Gastroesophageal sphincter (tissue), 4 donors: Measurements from ENCODE around the gene POLR2H. TPM values are rescaled to one million over a fixed set of nuclear protein-coding genes. Genes with fewer than 3 reads are reported as not detected.
A peak's percentile ranks its signal among the peaks of the same experiment; 100 is the strongest.

ENCODE experiments used
- ATAC-seq: fragments of 150-250 bp; one replicate; pipeline ENCODE4 v1.9.1; 2016; ENCODE audit warnings: mild to moderate bottlenecking, moderate library complexity
- H3K27ac ChIP-seq, 4 donors: fragments of 200-600 bp; sonication (generic) in 3 of 4; 1 replicate in 3 of 4; 2 replicates in 1 of 4; pipeline ENCODE4 v1.5.1; 2016 to 2019
- H3K27me3 ChIP-seq: fragments of 200-600 bp; sonication (generic); one replicate; pipeline ENCODE4 v1.5.1; 2019
- H3K36me3 ChIP-seq, 2 donors: fragments of 200-600 bp; sonication (generic); one replicate each; pipeline ENCODE4 v1.5.1; 2019; ENCODE audit warnings: control low read depth in 1 of 2
- H3K4me1 ChIP-seq, 3 donors: fragments of 200-600 bp; sonication (generic); 1 replicate in 2 of 3; 2 replicates in 1 of 3; pipeline ENCODE4 v1.5.1; 2016 to 2019; ENCODE audit warnings: control low read depth in 2 of 3
- H3K4me3 ChIP-seq, 2 donors: fragments of 200-600 bp; sonication (generic); one replicate each; pipeline ENCODE4 v1.5.1; 2019; ENCODE audit warnings: mild to moderate bottlenecking in 1 of 2, moderate library complexity in 1 of 2
- H3K9me3 ChIP-seq, 3 donors: fragments of 200-600 bp; sonication (generic); one replicate each; pipeline ENCODE4 v1.5.1; 2017 to 2019; ENCODE audit warnings: control low read depth in 2 of 3
- EP300 ChIP-seq: sonication (generic); formaldehyde crosslinking; IDR thresholded peaks from one replicate; pipeline ENCODE4 v1.6.1; 2017; ENCODE audit warnings: antibody characterized with exemption, mild to moderate bottlenecking
- POLR2A ChIP-seq, 2 donors: fragments of 450-650 bp; IDR thresholded peaks; one replicate each; pipeline ENCODE4 v1.6.1; 2017; ENCODE audit warnings: antibody characterized with exemption in 2 of 2, mild to moderate bottlenecking in 2 of 2, moderate library complexity in 1 of 2
- POLR2AphosphoS5 ChIP-seq: sonication (generic); formaldehyde crosslinking; IDR thresholded peaks from one replicate; pipeline ENCODE4 v1.6.1; 2017; ENCODE audit warnings: antibody characterized with exemption
- WGBS, 2 donors: methylation state at CpG; one replicate each; pipeline ENCODE4 v1.1.5; 2018; ENCODE audit warnings: low coverage in 1 of 2; 5-methylcytosine and 5-hydroxymethylcytosine counted together
- total RNA-seq, 4 donors: library from RNA; depleted of rRNA; stranded (reverse); fragments of >200 nt; gene quantifications; one replicate each; pipeline ENCODE4 v1.1.0, GENCODE V29; 2016
- TF ChIP-seq, protein P1 (sequence below), 4 experiments: fragments of 200-600 bp in 2 of 4; fragments of 450-650 bp in 2 of 4; sonication (generic) in 1 of 4; IDR thresholded peaks; one replicate each; pipeline ENCODE4 v1.5.1; 2017 to 2019; ENCODE audit warnings: antibody characterized with exemption in 4 of 4, mild to moderate bottlenecking in 2 of 4, moderate library complexity in 2 of 4

POLR2H gene
- total RNA-seq, 4 donors from 2014 or later = 32.8 to 54.1 (median 40.9) TPM

DNA sequence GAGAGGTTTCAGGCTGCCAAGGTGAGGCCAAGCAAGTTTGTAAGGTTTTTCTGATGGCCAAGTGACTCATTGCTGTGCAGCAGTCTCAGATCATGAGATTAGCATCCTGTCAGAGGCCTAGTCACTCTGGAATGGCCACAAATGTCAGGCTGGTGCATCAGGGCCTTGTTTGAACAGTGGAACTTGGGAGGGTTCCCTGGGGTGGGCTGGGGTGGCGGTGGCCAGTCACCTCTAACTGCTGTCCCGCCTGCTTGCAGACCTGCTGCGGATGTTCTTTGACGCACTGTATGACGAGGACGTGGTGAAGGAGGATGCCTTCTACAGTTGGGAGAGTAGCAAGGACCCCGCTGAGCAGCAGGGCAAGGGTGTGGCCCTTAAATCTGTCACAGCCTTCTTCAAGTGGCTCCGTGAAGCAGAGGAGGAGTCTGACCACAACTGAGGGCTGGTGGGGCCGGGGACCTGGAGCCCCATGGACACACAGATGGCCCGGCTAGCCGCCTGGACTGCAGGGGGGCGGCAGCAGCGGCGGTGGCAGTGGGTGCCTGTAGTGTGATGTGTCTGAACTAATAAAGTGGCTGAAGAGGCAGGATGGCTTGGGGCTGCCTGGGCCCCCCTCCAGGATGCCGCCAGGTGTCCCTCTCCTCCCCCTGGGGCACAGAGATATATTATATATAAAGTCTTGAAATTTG lies 26.9 kb upstream of the POLR2H start:
- TF ChIP-seq, protein P1, sequence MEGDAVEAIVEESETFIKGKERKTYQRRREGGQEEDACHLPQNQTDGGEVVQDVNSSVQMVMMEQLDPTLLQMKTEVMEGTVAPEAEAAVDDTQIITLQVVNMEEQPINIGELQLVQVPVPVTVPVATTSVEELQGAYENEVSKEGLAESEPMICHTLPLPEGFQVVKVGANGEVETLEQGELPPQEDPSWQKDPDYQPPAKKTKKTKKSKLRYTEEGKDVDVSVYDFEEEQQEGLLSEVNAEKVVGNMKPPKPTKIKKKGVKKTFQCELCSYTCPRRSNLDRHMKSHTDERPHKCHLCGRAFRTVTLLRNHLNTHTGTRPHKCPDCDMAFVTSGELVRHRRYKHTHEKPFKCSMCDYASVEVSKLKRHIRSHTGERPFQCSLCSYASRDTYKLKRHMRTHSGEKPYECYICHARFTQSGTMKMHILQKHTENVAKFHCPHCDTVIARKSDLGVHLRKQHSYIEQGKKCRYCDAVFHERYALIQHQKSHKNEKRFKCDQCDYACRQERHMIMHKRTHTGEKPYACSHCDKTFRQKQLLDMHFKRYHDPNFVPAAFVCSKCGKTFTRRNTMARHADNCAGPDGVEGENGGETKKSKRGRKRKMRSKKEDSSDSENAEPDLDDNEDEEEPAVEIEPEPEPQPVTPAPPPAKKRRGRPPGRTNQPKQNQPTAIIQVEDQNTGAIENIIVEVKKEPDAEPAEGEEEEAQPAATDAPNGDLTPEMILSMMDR (IDR thresholded peaks at IDR 0.05) = no peak
- TF ChIP-seq POLR2AphosphoS5 (no peak), POLR2A (IDR thresholded peaks at IDR 0.05) (no peak), EP300 (no peak)
- Histone ChIP-seq H3K9me3 (no peaks in the 10 kb centered on the region), H3K4me1 (peaks cover 0 to 66% (median 26%) of the 10 kb centered on the region in 3 donors), H3K4me3 (no peak overlapping the region), H3K27me3 (no peaks in the 10 kb centered on the region), H3K27ac (peak overlapping the region; percentile 94 to 99 (median 98)), H3K36me3 (peaks cover 0 to 57% of the 10 kb centered on the region in 2 donors)
- no peak for ATAC-seq
- WGBS, 2 donors = 90% methylated on average over 2 of the region's 15 CpGs; no CpG with 5 or more reads in 1 of the 2 donors

DNA sequence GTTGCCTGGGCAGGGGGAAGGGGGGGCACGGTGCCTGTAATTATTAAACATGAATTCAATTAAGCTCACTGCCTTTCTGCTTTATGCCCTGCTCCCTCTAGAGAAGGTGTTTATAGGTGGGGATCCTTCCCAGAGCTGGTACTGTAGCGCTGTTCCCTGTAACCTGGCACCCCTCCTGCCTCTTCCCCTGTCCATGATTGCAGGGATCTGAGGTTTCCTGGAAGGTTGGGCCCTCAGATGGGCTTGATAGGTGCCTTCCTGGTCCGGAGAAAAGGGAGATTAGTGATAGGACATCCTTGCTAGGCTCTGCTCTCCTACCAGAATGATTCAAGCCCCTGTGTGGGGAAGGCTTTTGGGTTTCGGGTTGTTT lies 26.2 kb upstream of the POLR2H start:
- 31% methylated on average over 3 of the region's 4 CpGs; no CpG with 5 or more reads in 1 of the 2 donors for WGBS, 2 donors
- ATAC-seq = no peak
- H3K9me3 ChIP-seq = no peaks in the 10 kb centered on the region
- peaks cover 0 to 51% of the 10 kb centered on the region in 2 donors for H3K36me3 ChIP-seq
- no peaks in the 10 kb centered on the region for H3K27me3 ChIP-seq
- TF ChIP-seq, protein P1 (IDR thresholded peaks at IDR 0.05) = no peak
- TF ChIP-seq POLR2AphosphoS5 (no peak), POLR2A (IDR thresholded peaks at IDR 0.05) (no peak), EP300 (no peak)
- H3K4me3 ChIP-seq = peak overlapping the region in 1 of 2 donors; percentile 92
- peaks cover 0 to 72% (median 30%) of the 10 kb centered on the region in 3 donors for H3K4me1 ChIP-seq
- H3K27ac ChIP-seq = peak overlapping the region; percentile 94 to 99 (median 98)

DNA sequence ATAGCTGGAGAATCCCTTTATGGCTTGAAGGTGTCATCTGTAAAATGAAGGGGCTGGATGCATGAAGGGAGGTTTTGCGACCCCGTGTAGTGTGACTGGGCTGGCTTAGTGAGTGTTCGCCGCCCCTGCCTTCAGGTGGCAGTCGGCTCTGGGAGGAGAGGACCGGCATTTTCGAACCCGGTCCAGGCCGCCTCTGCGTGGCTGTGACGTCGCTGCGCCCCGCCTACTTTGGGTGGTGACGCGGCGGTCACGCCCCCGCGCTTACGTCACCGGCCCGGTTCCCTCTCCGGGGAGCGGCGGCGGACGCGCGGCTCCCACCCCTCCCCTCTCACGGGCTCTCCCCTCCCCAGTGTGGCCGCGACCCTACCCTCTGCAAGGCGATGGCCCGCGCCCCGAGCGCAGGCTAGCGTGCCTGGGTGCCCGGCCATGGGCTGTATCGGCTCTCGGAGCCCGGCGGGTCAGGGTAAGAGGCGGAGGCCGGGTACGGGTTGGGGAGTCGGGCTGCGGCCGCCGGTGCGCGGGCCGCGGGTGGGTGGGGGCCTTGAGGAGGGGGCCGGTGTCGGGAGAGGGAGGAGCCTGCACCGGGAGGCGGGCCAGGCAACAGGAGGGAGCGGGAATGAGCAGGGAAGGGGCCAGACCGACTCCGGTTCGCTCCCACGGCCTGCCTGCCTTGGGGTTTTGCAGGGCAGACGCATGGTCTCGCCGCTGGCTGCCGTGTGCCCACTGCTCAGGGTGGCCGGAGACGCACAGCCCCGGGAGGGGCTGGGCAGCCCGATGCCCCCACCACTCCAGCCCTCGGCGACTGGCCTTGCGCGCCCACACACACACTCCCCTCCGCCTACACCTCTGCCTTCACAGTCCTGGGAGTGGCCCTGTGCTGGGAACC lies 25.6 kb upstream of the POLR2H start:
- Histone ChIP-seq H3K27me3 (no peaks in the 10 kb centered on the region), H3K4me3 (peak overlapping the region; percentile 89 to 92), H3K4me1 (peaks cover 0 to 78% (median 30%) of the 10 kb centered on the region in 3 donors), H3K9me3 (no peaks in the 10 kb centered on the region), H3K27ac (peak overlapping the region; percentile 94 to 99 (median 98)), H3K36me3 (peaks cover 0 to 45% of the 10 kb centered on the region in 2 donors)
- ATAC-seq = peak; percentile 76
- TF ChIP-seq POLR2AphosphoS5 (peak; percentile 90), POLR2A (IDR thresholded peaks at IDR 0.05) (peak; percentile 70 to 78), EP300 (no peak)
- TF ChIP-seq, protein P1 (IDR thresholded peaks at IDR 0.05) = no peak
- 3% methylated on average over 8 of the region's 77 CpGs; no CpG with 5 or more reads in 1 of the 2 donors for WGBS, 2 donors

DNA sequence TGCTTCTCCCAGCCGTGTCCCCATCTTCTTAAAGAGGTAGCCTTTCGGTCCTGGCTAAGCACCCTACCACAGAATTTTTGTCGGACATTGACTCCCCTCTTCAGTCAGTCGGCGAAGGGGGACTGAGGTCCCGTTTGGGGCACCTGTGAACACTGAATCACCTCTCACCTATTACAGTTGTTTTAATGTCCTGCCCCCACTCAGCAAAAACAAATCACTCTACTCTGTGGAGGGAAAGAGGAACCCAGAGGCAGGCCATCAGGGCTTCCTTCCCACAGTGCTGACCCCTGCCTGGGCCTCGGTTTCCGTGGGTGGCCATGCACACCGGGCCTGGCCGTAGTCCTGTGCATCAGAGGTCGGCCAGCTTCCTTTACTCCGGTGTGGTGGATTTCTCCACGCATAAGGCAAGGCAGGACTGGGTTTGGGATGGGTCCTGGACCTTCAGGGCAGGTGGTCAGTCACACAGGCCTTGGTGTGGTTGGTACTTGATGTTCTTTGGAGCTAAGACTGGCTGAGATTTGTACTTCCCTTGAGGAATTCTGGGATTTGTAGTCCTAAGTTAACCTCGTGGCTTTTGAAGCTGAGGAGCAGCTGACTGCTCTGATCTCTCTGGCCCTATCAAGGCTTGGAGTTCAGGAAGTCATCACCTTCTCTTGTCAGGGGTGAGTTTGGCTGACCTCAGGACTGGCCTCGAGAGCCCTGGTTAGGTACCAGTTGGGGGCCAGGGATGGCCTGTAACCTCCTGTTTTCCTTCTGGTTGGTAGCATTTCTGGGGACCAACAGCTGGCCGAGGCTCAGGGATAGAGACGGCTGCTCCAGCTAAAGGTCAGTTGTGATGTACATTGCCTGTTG lies 24.7 kb upstream of the POLR2H start:
- WGBS, 2 donors = 0% methylated on average over 1 of the region's 17 CpGs
- ATAC-seq = peak; percentile 52
- H3K27me3 ChIP-seq = no peaks in the 10 kb centered on the region
- H3K4me1 ChIP-seq = peaks cover 0 to 78% (median 30%) of the 10 kb centered on the region in 3 donors
- H3K36me3 ChIP-seq = peaks cover 0 to 42% of the 10 kb centered on the region in 2 donors
- peak overlapping the region; percentile 94 to 99 (median 98) for H3K27ac ChIP-seq
- peak overlapping the region; percentile 89 to 92 for H3K4me3 ChIP-seq
- TF ChIP-seq EP300 (no peak), POLR2AphosphoS5 (peak; percentile 45)
- TF ChIP-seq, protein P1 (IDR thresholded peaks at IDR 0.05) = no peak
- H3K9me3 ChIP-seq = no peaks in the 10 kb centered on the region
